ENCODE data around the gene RBBP8.

RBBP8 gene

DNA sequence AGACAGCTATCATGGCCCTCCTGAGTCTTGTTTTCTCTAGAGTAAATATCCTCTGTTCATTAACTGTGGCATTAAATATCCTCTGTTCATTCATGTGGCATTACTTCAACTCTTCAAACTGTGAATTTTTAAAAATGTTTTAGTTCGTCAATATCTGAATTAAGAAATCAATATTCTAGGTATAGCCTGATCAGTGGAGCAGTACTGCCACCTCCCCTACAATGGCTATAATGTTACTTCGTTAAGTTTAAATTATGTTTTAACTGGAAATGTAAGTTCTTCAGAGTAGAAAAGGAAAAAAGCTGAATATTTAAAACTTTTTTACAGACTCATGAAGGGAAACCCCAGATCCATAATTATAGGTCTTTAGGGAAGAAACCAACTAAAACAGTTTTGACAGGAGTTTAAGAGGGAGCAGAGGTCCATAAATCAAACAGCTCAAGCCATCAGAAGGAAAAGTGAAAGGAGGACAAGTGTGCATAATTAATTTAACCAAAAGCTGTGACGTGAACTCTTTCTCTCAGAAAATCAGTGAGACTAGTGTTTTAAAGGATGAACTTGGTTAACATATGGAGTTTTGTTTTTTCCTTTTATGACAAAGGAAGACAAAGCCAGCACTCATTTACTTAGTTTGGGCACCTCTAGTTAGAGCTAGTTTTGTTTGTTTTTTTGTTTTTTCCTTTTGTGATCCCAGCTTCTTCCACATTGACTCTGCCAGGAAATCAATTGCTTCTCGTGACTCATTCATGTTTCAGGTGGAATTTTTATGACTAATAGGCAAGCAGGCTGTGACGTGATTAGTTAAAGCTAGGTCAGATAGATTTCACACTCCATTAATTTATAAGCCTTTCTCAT, 44.9 kb downstream of the RBBP8 start:
- Histone ChIP-seq H3K36me3 (no peaks in the 10 kb centered on the region), H3K27me3 (no peaks in the 10 kb centered on the region), H3K4me1 (no peaks in the 10 kb centered on the region), H3K9me3 (no peaks in the 10 kb centered on the region), H3K4me3 (ENCODE audit: low read depth, low read length) (no peak overlapping the region)
- TF ChIP-seq, protein P1, sequence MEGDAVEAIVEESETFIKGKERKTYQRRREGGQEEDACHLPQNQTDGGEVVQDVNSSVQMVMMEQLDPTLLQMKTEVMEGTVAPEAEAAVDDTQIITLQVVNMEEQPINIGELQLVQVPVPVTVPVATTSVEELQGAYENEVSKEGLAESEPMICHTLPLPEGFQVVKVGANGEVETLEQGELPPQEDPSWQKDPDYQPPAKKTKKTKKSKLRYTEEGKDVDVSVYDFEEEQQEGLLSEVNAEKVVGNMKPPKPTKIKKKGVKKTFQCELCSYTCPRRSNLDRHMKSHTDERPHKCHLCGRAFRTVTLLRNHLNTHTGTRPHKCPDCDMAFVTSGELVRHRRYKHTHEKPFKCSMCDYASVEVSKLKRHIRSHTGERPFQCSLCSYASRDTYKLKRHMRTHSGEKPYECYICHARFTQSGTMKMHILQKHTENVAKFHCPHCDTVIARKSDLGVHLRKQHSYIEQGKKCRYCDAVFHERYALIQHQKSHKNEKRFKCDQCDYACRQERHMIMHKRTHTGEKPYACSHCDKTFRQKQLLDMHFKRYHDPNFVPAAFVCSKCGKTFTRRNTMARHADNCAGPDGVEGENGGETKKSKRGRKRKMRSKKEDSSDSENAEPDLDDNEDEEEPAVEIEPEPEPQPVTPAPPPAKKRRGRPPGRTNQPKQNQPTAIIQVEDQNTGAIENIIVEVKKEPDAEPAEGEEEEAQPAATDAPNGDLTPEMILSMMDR (IDR thresholded peaks at IDR 0.05; ENCODE audit: low read depth, low read length): no peak
- no peak for DNase-seq

DNA sequence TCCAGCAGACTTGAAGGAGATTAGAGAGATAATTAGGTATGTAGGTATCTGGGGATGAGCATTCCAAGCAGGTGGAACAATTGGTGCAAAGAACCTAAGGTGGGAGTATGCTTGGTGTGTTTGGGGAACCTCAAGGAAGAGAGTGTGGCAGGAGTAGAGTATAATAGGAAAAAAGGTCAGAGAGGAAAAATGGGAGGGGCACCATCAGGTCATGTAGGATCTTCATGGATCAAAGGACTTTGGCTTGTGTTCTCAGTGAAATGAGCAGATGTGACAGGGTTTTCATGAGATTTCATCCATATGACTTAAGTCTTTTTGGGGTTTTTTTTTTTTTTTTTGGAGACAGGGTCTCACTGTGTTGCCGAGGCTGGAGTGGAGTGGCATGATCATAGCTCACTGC, 47.3 kb downstream of the RBBP8 start:
- TF ChIP-seq, protein P1 (IDR thresholded peaks at IDR 0.05; ENCODE audit: low read depth, low read length): no peak
- Histone ChIP-seq H3K4me1 (no peaks in the 10 kb centered on the region), H3K4me3 (ENCODE audit: low read depth, low read length) (no peak overlapping the region), H3K9me3 (no peaks in the 10 kb centered on the region), H3K27me3 (no peaks in the 10 kb centered on the region), H3K36me3 (no peaks in the 10 kb centered on the region)
- DNase-seq: no peak

DNA sequence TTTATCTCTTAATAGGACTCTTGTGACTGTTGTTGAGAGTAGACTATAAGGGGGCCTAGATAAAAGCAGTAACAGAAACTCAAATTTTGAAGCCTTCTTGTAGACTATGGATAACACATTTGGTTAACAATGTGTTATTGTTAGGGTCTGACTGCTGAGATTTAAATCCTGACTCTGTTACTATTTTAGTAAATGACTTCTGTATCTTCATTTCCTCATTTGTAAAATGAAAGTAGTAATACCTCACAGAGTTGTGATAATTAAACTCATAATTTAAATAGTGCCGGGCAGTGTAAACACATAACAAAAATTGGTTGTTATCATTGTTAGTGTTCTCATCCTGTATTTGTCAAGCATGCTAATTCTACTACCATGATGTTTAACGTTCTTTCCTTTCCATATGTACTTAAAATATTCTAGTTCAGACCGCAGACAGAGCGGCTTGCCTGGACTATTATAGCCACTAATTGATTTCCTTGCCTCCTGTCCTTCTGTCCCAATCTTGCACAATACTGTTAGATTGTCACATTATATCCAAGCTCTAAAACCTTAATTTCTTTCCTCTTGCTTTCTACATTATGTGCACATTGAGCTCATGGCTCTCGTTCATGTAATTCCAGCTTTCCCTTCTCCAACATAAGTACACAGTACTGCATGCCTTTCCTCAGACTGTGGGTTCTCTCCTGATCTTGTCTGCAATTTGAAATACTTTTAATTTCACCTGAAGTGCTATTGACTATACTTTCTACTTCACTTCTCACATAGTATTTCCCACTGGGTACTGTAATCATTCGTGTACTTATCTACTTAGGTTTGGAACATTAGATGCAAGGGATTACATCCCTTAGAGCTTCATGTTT, 48.4 kb downstream of the RBBP8 start:
- no peak for DNase-seq
- Histone ChIP-seq H3K4me1 (no peaks in the 10 kb centered on the region), H3K4me3 (ENCODE audit: low read depth, low read length) (no peak overlapping the region), H3K36me3 (no peaks in the 10 kb centered on the region), H3K27me3 (no peaks in the 10 kb centered on the region), H3K9me3 (no peaks in the 10 kb centered on the region)
- TF ChIP-seq, protein P1 (IDR thresholded peaks at IDR 0.05; ENCODE audit: low read depth, low read length): no peak

DNA sequence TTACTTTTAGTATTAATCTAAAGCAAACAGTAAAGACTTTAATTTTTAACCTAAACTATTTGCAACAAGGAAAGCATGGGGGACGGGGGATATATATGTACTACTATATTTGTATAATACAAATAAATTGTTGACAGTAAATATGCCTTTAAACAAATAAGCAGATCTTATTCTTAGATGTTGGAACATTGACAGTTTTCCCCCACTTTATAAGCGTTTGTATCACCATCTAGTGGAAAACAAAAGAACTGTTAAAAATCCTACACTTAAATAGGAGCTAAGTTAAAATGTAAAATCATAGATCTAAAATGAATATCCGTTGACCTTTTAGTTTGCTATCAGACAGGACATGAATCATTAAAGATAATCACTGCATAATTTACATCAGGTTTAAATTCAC, 50.0 kb downstream of the RBBP8 start:
- TF ChIP-seq, protein P1 (IDR thresholded peaks at IDR 0.05; ENCODE audit: low read depth, low read length): 0 out of 2 replicates have a peak, but pooled peaks have one; percentile 26
- no peaks in the 10 kb centered on the region for H3K9me3 ChIP-seq
- DNase-seq: no peak
- no peak overlapping the region for H3K4me3 ChIP-seq (ENCODE audit: low read depth, low read length)
- no peaks in the 10 kb centered on the region for H3K36me3 ChIP-seq
- H3K4me1 ChIP-seq: no peaks in the 10 kb centered on the region
- no peaks in the 10 kb centered on the region for H3K27me3 ChIP-seq

DNA sequence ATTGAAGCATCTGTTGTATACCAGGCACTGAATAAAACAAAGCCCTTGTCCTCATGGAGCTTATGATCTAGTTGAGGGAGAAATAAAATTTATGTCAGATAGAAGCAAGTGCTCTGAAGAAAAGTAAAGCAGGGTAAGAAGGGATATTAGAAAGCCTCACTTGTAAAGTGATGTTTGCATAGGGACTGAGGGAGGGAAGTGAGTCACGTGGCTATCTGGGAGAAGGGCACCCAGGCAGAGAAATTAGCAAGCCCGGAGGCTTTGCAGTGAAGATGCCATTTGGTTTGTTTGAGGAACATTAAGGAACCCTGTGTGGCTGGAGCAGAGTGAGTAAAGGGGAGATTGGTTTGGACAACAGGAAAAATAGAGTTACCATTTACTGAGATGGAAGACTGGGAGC, 52.1 kb downstream of the RBBP8 start:
- TF ChIP-seq, protein P1 (IDR thresholded peaks at IDR 0.05; ENCODE audit: low read depth, low read length): no peak
- no peaks in the 10 kb centered on the region for H3K27me3 ChIP-seq
- H3K9me3 ChIP-seq: no peaks in the 10 kb centered on the region
- DNase-seq: no peak
- no peaks in the 10 kb centered on the region; the same call in 1 of the 2 replicates for H3K36me3 ChIP-seq
- H3K4me3 ChIP-seq (ENCODE audit: low read depth, low read length): no peak overlapping the region
- no peaks in the 10 kb centered on the region for H3K4me1 ChIP-seq

All from BE2C (cell line).